ENCODE results near the gene NUDT22.
"Not testable (repeated sequence)": the region's sequence is repeated elsewhere in the genome, so short reads cannot be mapped to it uniquely, and the experiment has no call there.

NUDT22 gene

DNA sequence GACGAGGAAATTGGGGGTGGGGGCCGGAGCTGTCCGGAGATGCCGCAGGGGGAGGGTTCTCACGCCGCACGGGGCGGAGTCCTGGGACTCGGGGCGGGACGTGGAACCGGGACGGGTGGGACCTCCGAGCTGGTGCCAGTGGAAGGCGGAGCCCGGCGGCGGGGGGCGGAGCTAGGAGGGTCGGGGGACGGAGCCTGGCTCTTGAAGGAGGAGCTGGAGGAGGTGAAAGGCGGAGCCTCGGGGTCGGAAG lies 15.1 kb downstream of the NUDT22 start:
- FAIRE-seq (peak; percentile 95), DNase-seq (ENCODE audit: insufficient read length, low spot score) (peak; percentile 76)

DNA sequence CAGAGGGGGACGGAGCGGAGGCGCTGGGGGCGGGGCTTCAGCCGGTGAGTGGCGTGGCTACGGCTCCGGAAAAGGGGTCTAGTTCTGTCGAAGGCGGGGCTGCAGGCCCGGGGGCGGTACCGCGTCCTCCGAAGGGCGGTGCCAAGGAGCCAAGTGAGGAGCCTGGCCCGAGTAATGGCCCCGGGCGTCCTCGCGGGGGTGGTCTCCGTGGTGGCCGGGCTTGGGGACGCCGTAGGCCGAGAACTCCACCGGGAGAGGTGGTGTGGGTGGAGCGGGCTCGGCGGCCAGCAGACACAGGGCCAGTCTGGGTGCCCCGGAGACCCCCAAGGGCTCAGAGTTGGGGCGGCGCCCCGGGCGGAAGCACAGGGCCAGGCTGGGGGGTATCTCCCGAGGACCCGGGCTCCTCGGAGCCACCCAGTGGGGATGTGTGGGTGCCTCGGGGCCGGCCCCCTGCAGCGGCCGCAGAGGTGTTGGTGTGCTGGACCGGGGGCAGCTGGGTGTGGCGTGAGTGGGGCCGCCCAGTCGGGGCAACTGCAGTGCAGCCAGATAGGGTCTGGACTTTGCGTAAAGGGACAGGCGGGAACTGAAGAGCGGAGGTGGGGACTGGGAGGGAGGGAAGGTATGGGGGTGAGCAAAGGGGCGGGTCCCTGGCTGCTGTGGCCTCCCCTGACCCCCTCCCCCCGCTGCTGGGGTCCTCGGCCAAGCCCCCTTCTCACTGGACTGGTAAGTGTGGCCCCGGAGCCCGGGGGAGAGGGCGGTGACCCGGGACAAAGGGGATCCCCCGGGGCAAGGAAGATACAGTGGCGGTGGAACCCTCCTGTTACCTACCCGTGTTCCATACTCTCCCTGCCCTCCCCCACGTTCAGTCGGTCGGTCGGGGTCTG lies 15.7 kb downstream of the NUDT22 start:
- DNase-seq (ENCODE audit: insufficient read length, low spot score), result peak; percentile 86
- peak; percentile 26 for FAIRE-seq

GRCh38 chr11:64243236-64243854 lies 17.3 kb downstream of the NUDT22 start:
- FAIRE-seq, result no peak

DNA sequence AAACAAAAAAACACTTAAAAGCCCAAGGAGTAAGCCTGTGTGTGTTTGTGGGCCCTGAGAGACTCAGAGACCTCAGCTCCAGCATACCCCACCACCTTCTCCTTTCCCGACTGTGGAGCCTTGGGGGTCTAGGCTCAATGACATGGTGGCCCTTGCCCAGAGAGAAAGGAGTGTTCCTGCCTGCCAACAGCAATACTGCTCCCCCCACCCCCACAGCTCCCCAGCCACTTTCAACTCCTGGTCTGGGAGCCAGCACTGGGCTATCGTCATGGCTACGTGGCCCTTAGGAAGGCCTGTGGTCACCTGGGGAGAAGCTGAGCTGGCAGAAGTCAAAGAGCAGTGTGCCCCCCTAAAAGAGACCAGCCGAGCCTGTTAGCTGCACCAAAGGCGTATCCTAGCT lies 18.0 kb downstream of the NUDT22 start:
- FAIRE-seq, result no peak

More at GRCh38 chr11:64243236-64243854, 17.3 kb downstream of the NUDT22 start:
- no peak for DNase-seq (ENCODE audit: insufficient read length, low spot score)

DNA sequence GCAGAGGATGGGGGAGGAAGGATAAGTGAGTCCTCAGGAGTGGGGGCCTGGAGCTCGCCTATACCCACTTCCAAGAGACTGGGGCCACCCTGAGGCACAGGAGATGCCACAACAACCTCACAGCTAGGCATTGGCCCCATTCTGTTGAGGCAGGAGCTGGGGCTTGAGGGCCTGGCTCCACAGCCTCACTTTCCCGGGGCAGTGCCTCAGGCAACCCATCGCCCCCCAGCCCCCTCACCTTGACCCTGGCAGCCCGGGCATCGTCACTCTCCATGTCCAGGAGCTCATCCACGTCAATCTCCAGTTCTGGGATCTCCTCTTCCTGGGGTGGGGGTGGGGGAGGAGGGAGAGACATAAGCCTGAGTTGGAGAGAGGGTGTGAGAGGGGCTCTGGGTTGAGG lies 18.9 kb downstream of the NUDT22 start:
- FAIRE-seq (no peak), DNase-seq (ENCODE audit: insufficient read length, low spot score) (no peak)

More for the DNA sequence above, 18.0 kb downstream of the NUDT22 start:
- no peak for DNase-seq (ENCODE audit: insufficient read length, low spot score)

GRCh38 chr11:64245401-64245796 lies 19.3 kb downstream of the NUDT22 start:
- no peak for DNase-seq (ENCODE audit: insufficient read length, low spot score)
- FAIRE-seq, result no peak

DNA sequence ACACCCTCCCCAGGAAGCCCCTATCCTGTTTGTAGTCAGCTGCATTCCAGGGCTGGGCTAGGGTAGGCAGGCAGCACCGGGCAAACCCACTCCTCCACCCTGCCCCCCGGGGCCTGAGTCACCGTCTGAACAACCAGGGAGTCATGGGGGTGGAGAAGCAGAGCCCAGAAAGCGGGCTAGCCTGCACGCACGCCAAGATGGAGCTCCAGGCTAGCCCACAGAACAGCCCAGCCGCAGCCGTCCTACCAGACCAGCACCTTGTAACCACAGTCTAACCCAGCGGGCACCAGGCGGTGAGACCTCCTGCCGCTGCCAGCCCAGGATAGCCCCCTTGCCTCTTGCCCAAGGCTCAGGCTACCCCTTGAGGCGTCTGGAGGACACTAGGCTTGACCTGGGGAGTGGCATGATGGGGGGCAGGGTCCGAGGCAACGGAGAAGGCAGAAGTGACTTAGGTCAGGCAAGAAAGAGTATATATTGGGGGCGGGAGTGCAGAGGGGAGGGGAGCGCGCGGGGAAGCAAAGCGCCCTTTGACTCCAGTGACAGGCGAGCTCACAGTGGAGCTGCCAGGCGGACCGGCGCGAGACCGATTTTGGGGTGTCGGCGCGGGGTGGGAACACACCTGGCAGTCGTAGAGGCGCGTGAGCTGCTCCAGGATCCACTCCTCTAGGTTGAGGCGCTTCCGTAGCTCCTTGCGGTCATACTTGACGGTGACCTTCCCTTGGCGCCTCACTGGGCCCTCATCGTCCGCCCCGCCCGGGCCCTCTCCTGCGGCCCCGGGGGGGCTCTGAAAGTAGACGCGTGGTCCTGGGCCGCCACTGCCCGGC lies 19.9 kb downstream of the NUDT22 start:
- FAIRE-seq, result no peak
- DNase-seq (ENCODE audit: insufficient read length, low spot score), result no peak

DNA sequence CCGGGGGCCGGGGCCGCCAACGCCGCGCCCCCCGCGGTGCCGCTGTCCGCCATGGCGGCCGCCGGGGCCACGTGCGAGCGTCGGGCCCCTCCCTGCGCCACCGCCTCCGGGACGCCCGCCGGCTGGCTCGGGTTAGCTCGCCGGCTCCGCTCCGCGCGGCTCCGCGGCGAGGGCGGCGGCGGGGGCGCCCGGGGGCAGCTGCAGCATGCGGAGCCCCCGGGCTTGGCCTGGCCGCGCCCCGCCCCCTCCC lies 20.5 kb downstream of the NUDT22 start:
- FAIRE-seq; DNase-seq (ENCODE audit: insufficient read length, low spot score): not testable (repeated sequence)

DNA sequence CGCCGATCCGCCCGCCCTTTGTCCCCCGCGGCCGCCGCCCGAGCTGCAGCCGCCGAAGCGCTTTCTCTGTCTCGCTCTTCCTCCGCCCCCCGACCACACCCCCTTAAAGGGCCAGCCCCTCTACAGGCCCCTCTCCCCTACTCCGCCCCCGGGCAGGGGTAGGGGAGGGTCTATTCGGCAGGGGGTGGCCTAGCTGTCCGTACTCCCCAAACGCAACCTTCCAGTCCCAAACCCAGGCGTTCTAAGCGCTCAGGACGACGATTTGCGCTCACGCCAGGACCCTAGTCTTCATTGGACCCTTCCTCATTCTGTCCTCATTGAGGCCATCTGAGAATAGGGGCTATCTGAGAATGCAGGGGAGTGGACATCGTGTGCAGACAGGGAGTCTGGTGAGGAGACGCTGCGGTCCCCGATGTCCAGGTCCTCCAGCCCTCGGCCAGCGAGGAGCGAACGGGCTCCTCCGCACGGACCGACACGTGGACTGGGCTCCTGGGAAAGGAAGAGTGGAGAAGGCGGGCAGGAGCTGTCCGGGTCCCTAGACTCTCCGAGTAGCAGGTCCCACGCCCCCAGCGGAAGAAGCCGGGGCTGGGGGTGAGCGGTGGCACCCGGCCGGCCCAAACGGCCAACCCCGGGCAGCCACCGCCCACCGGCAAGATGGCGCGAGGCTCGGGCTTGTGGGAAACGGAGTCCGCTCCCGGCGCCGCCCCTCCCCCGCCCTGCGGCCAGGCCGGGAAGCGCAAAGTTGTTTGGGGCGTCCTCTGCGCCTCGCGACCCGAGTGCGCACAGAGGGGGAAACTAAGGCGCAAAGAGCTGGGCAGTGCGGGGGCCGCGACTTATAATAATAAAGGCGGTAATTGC lies 21.0 kb downstream of the NUDT22 start, which contains the start of gene PPP1R14B:
Gene PPP1R14B, minus strand, starts transcription at position 73 of the 858 bp plus-strand sequence. CDS start 270 bp downstream, outside the sequence.
- DNase-seq (ENCODE audit: insufficient read length, low spot score) (peak; percentile 88), FAIRE-seq (no peak)

- no peak for DNase-seq (ENCODE audit: insufficient read length, low spot score)
- FAIRE-seq, result no peak
These were observed 21.9 kb downstream of the NUDT22 start for GRCh38 chr11:64247729-64248531.

GRCh38 chr11:64248578-64248977 lies 22.5 kb downstream of the NUDT22 start:
- FAIRE-seq, result no peak
- no peak for DNase-seq (ENCODE audit: insufficient read length, low spot score)

- FAIRE-seq, result no peak
- no peak for DNase-seq (ENCODE audit: insufficient read length, low spot score)
These were observed 23.0 kb downstream of the NUDT22 start for GRCh38 chr11:64249038-64249437.

DNA sequence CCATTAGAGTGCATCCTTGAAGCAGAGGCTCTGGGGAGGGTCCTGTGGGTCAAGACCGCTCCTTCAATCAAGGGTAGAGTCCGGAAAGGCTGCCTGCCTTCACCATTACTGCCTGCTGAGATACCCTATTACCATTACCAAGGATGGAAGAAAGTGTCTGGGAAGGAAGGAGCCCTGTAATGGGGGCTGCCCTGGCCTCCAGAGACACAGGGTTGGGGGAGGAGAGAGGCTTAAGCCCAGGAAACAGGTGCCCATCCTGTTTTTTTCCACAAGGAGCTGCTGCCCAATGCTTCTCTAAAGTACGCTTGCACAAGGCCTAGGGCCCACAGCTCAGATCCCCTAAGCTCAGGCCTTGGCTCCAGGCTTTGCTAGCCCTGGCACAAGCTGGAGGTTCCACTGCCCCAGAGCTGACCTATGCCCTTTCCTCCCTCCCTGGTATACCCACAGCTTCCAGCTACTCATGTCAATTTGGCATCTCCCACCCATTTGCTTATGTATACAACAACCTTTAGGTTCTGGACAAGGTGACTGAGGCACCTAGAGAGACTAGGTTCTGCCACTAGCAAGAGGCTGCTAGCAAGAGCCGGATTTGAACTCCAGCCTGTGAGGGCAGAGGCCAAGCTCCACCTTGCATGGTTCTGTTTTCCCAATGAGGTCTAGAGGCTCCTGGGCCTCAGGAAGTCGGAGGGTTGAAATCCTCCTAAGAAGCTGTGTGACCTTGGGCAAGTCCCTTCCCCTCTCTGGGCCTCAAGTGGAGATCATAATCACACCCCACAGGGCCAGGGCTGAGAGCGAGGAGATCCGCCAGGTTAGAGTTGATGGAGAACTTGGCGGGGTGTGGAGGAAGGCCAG lies 23.7 kb downstream of the NUDT22 start:
- DNase-seq (ENCODE audit: insufficient read length, low spot score), result no peak
- no peak for FAIRE-seq

- FAIRE-seq (no peak), DNase-seq (ENCODE audit: insufficient read length, low spot score) (no peak)
These were observed 24.4 kb downstream of the NUDT22 start for GRCh38 chr11:64250415-64251015.

DNA sequence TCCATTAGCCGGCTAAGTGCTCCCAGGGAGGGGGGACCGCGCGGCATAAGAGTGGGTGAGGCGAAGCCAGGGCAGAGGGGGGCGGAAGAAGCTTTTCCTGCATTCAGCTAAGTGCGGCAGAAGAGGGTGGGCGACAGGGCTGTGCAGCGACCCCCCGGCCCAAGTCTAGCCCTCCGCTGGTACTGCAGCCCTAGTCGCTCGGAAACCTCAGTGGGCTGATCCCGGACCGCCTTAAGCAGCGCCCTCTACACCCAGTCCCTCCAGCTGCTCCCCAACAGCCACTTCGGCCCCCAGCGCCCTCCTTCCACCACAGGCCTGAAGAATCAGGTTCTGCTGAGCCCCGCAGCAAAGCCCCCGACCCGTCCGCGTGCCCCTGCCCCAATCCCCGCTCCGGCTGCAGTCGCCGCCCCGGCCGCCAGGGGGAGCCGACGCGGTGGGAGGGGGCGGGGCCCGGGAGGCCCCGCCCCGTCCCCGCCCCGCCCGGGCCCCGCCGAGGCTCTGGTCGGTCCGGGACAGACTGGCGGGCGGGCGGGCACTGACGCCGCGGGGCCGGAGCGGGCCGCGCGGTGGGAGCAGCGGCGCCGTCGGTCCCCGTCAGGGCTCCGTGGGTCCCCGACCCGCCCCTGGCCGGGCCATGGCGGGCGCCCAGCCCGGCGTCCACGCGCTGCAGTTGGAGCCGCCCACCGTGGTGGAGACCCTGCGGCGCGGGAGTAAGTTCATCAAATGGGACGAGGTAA lies 25.1 kb downstream of the NUDT22 start, which contains the start of gene PLCB3:
Gene PLCB3, plus strand, starts transcription at position 515 of the 737 bp plus-strand sequence. Its CDS starts 120 bp downstream, at position 635.
- FAIRE-seq, result no peak
- DNase-seq (ENCODE audit: insufficient read length, low spot score), result peak; percentile 91

- DNase-seq (ENCODE audit: insufficient read length, low spot score), result no peak
These were observed 25.6 kb downstream of the NUDT22 start for GRCh38 chr11:64251753-64252002.

DNA sequence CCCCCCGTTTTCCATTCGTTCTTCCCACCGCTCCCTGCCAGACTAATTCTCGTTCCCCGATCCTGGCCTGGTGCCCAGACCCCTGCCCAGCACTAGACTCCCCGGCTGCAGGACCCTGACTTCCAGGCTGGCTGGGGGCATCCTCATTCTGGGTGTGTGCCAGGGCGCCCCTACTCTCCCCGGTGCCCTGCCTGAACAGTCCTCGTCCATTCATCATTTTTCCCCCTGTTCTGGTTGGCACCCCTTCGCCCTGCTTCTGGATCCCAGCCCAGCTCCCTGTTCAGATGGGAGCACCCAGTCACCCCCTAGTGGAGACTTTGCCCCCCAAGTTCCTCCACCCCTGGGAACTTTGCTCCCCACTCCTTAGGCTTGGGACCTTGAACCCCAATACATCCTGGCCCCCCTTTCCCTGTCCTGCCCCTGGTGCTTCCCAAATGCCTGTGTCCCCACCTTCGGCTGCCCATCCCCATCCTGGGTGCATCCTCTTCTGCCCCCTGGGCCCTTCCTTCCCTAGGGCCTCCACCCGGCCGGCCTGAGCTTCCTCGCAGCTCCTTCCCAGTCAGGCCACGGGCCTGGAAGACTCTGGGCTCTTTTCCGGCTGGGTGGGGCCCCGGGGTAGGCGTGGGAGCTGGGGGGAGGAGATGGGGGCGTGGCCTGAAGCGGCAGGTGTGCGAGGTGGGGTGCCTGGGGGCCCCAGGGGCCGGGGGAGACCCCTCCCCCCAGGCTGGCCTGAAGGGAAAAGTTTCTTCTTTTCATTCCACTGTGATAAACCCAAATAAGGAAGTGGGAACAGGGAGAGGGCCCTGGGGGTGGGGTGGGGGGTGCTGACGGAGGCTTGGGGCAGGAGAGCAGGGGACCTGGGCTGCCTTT lies 26.2 kb downstream of the NUDT22 start:
- DNase-seq (ENCODE audit: insufficient read length, low spot score) (peak; percentile 63), FAIRE-seq (no peak)

More at GRCh38 chr11:64251753-64252002, 25.6 kb downstream of the NUDT22 start:
- FAIRE-seq, result no peak

All from GM19239 (cell line).